Fibroblast of lung (primary cell): ENCODE data around the gene SH3TC2. TPM values are rescaled to one million over a fixed set of nuclear protein-coding genes. Genes with fewer than 3 reads are reported as not detected.

Source experiments
- DNase-seq, 2 donors: peaks; one replicate each; pipeline versions ENCODE4 v3.0.0 to v3.0.0-alpha.2; 2010; ENCODE audit warnings: low read depth in 2 of 2
- H2AFZ ChIP-seq: 2 replicates; pipeline ENCODE4 v1.5.1; 2012; ENCODE audit warnings: low read length, control low read depth, inconsistent platforms
- H3K27ac ChIP-seq: 2 replicates; pipeline ENCODE4 v1.5.1; 2011; ENCODE audit warnings: low read length, control low read depth; ENCODE audit not compliant: insufficient read depth
- H3K27me3 ChIP-seq: 2 replicates; pipeline ENCODE4 v1.5.1; 2011; ENCODE audit warnings: mild to moderate bottlenecking, low read length; ENCODE audit not compliant: control insufficient read depth, insufficient read depth
- H3K36me3 ChIP-seq: 2 replicates; pipeline ENCODE4 v1.5.1; 2011; ENCODE audit warnings: low read length; ENCODE audit not compliant: control insufficient read depth, insufficient read depth
- H3K4me1 ChIP-seq: 2 replicates; pipeline ENCODE4 v1.5.1; 2011; ENCODE audit warnings: low read length; ENCODE audit not compliant: control insufficient read depth, insufficient read depth; ENCODE audit errors: extremely low read depth
- H3K4me2 ChIP-seq: 2 replicates; pipeline ENCODE4 v1.5.1; 2011; ENCODE audit warnings: low read length, control low read depth; ENCODE audit not compliant: insufficient read depth; ENCODE audit errors: extremely low read depth
- H3K4me3 ChIP-seq, 4 experiments: fragments of 200-600 bp in 1 of 4; sonication (generic) in 1 of 4; replicated peaks in 1 of 4; 2 replicates each; pipeline ENCODE4 v1.5.1; 2011 to 2016; ENCODE audit warnings: low read length in 4 of 4, low read depth in 3 of 4, mild to moderate bottlenecking in 3 of 4, control low read depth in 2 of 4, inconsistent platforms in 1 of 4, mixed read lengths in 1 of 4; ENCODE audit not compliant: insufficient read depth in 1 of 4; ENCODE audit errors: control extremely low read depth in 1 of 4
- H3K79me2 ChIP-seq: 2 replicates; pipeline ENCODE4 v1.5.1; 2012; ENCODE audit warnings: mild to moderate bottlenecking, low read length, inconsistent platforms; ENCODE audit not compliant: control insufficient read depth, insufficient read depth
- H3K9ac ChIP-seq: 2 replicates; pipeline ENCODE4 v1.5.1; 2011; ENCODE audit warnings: mild to moderate bottlenecking, low read length, control low read depth; ENCODE audit not compliant: insufficient read depth
- H3K9me3 ChIP-seq: 2 replicates; pipeline ENCODE4 v1.5.1; 2012; ENCODE audit warnings: low read depth, low read length; ENCODE audit not compliant: control insufficient read depth, insufficient read depth
- H4K20me1 ChIP-seq: 2 replicates; pipeline ENCODE4 v1.5.1; 2011; ENCODE audit warnings: low read length; ENCODE audit not compliant: control insufficient read depth, insufficient read depth; ENCODE audit errors: extremely low read depth
- EZH2 ChIP-seq: IDR thresholded peaks from 2 replicates; pipeline ENCODE4 v1.5.1; 2012; ENCODE audit warnings: low read length, control low read depth, mild to moderate bottlenecking; ENCODE audit errors: missing control alignments
- polyA plus RNA-seq, 2 donors: library from polyadenylated mRNA; depleted of rRNA in 1 of 2; stranded (reverse) in 1 of 2; unstranded in 1 of 2; fragments of >200 nt; gene quantifications; 2 replicates each; pipeline ENCODE4 v1.2.1, GENCODE V29; 2011 to 2012; ENCODE audit warnings: missing spikeins in 1 of 2
- total RNA-seq: library from RNA; depleted of rRNA; stranded (reverse); fragments of >200 nt; gene quantifications from 2 replicates; pipeline ENCODE4 v1.2.1, GENCODE V29; 2014
- TF ChIP-seq, protein P1 (sequence below), 2 donors: IDR thresholded peaks in 1 of 2; conservative IDR thresholded peaks in 1 of 2; 1 replicate in 1 of 2; 2 replicates in 1 of 2; pipeline ENCODE4 v1.5.1; 2011 to 2012; ENCODE audit warnings: low read length in 2 of 2, control low read depth in 1 of 2, inconsistent platforms in 1 of 2, low read depth in 1 of 2, mild to moderate bottlenecking in 1 of 2

SH3TC2 gene
- total and polyA plus RNA-seq, 2 donors (not counting 1 experiment from before 2014, with no cell fraction given) = 0.83 to 3.2 TPM

DNA sequence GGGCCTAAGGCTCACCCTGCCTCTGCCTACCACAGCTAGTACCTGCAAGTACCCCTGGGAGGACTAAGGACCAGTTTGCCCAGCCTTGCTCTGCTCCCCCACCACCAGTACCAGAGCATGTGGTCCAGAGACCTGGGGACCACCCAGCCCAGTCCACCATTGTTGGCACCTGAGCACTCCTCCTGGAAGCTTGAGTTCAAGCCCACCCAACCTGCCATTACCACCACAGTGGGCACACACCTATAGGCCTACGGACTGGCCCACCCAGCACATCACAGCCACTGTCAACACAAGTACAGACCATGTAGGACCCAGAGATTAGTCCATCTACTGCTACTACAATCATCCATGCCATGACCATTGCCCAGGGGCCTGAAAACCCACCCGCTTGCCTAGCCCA is 30.8 kb upstream of the SH3TC2 start:
- H3K4me3 ChIP-seq = no peak overlapping the region
- no peaks in the 10 kb centered on the region for H4K20me1 ChIP-seq
- H3K9ac ChIP-seq = no peak overlapping the region
- no peak for TF ChIP-seq EZH2
- TF ChIP-seq, protein P1, sequence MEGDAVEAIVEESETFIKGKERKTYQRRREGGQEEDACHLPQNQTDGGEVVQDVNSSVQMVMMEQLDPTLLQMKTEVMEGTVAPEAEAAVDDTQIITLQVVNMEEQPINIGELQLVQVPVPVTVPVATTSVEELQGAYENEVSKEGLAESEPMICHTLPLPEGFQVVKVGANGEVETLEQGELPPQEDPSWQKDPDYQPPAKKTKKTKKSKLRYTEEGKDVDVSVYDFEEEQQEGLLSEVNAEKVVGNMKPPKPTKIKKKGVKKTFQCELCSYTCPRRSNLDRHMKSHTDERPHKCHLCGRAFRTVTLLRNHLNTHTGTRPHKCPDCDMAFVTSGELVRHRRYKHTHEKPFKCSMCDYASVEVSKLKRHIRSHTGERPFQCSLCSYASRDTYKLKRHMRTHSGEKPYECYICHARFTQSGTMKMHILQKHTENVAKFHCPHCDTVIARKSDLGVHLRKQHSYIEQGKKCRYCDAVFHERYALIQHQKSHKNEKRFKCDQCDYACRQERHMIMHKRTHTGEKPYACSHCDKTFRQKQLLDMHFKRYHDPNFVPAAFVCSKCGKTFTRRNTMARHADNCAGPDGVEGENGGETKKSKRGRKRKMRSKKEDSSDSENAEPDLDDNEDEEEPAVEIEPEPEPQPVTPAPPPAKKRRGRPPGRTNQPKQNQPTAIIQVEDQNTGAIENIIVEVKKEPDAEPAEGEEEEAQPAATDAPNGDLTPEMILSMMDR (conservative IDR thresholded peaks at IDR 0.05 in 1 of 2, IDR thresholded peaks at IDR 0.05 in 1 of 2; ENCODE audit: low read depth in 1 of 2, low read length in 2 of 2) = no peak
- no peak overlapping the region for H2AFZ ChIP-seq
- H3K27me3 ChIP-seq = no peaks in the 10 kb centered on the region
- no peak overlapping the region for H3K4me2 ChIP-seq
- no peaks in the 10 kb centered on the region for H3K9me3 ChIP-seq
- DNase-seq = no peak
- no peak overlapping the region for H3K27ac ChIP-seq
- no peaks in the 10 kb centered on the region for H3K4me1 ChIP-seq
- H3K79me2 ChIP-seq = no peaks in the 10 kb centered on the region
- no peaks in the 10 kb centered on the region for H3K36me3 ChIP-seq

GRCh38 chr5:149089796-149090195 is 26.9 kb upstream of the SH3TC2 start:
- Histone ChIP-seq H3K9ac (no peak overlapping the region), H3K4me1 (no peaks in the 10 kb centered on the region), H3K9me3 (no peaks in the 10 kb centered on the region), H3K4me2 (no peak overlapping the region), H2AFZ (no peak overlapping the region), H3K27me3 (peaks cover under 1% of the 10 kb centered on the region), H3K27ac (no peak overlapping the region), H4K20me1 (no peaks in the 10 kb centered on the region), H3K79me2 (no peaks in the 10 kb centered on the region), H3K4me3 (no peak overlapping the region), H3K36me3 (no peaks in the 10 kb centered on the region)
- TF ChIP-seq, protein P1 (conservative IDR thresholded peaks at IDR 0.05 in 1 of 2, IDR thresholded peaks at IDR 0.05 in 1 of 2; ENCODE audit: low read depth in 1 of 2, low read length in 2 of 2) = no peak
- no peak for TF ChIP-seq EZH2
- no peak for DNase-seq

DNA sequence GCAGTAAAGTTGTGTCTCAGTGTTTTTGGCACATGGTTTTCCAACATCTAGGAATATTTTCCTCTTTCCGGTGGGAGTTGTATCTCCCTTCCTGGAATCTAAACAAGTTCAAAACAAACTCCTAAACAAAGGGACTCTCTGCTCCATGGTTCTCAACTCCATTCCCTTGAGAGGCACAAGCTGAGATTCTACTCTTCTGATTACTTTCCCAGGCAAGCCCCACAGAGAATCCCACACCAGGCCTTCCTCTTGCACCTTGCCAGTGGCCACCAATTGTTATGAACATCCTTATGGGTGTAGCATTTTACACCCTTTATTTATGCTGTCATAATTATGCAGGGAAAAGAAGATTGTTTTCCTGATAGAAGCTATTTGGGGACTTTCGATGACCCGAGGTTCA is 25.8 kb upstream of the SH3TC2 start:
- H3K4me1 ChIP-seq = no peaks in the 10 kb centered on the region
- no peak overlapping the region for H2AFZ ChIP-seq
- H3K27me3 ChIP-seq = peaks cover 3% of the 10 kb centered on the region
- TF ChIP-seq EZH2 = no peak
- TF ChIP-seq, protein P1 (conservative IDR thresholded peaks at IDR 0.05 in 1 of 2, IDR thresholded peaks at IDR 0.05 in 1 of 2; ENCODE audit: low read depth in 1 of 2, low read length in 2 of 2) = no peak
- H3K9me3 ChIP-seq = no peaks in the 10 kb centered on the region
- no peak overlapping the region for H3K4me2 ChIP-seq
- no peak for DNase-seq
- H3K79me2 ChIP-seq = no peaks in the 10 kb centered on the region
- H3K36me3 ChIP-seq = no peaks in the 10 kb centered on the region
- H4K20me1 ChIP-seq = no peaks in the 10 kb centered on the region
- H3K27ac ChIP-seq = no peak overlapping the region
- no peak overlapping the region for H3K9ac ChIP-seq
- H3K4me3 ChIP-seq = no peak overlapping the region
